Testis (tissue), 3 donors: ENCODE measurements around the gene ME2. TPM values are rescaled to one million over a fixed set of nuclear protein-coding genes. Genes with fewer than 3 reads are reported as not detected.
"Not testable (repeated sequence)": the region's sequence is repeated elsewhere in the genome, so short reads cannot be mapped to it uniquely, and the experiment has no call there.

Experiments used
- DNase-seq: peaks from one replicate; pipeline ENCODE4 v3.0.0-alpha.2; 2019
- H3K27ac ChIP-seq, 2 donors: fragments of 200-600 bp; sonication (generic); one replicate each; pipeline ENCODE4 v1.5.1; 2019
- H3K27me3 ChIP-seq: fragments of 200-600 bp; sonication (generic); one replicate; pipeline ENCODE4 v1.5.1; 2019
- H3K36me3 ChIP-seq: fragments of 200-600 bp; sonication (generic); one replicate; pipeline ENCODE4 v1.5.1; 2017; ENCODE audit warnings: low read depth; ENCODE audit errors: missing control alignments
- H3K4me1 ChIP-seq: fragments of 200-600 bp; sonication (generic); one replicate; pipeline ENCODE4 v1.5.1; 2019
- H3K4me3 ChIP-seq, 2 donors: fragments of 200-600 bp; sonication (generic); one replicate each; pipeline ENCODE4 v1.5.1; 2017 to 2019
- H3K9me3 ChIP-seq: fragments of 200-600 bp; sonication (generic); one replicate; pipeline ENCODE4 v1.5.1; 2017
- CTCF ChIP-seq, 3 experiments: fragments of 450-650 bp in 2 of 3; fragments of 200-600 bp in 1 of 3; sonication (generic) in 1 of 3; IDR thresholded peaks; one replicate each; pipeline ENCODE4 v1.5.1; 2016 to 2019; ENCODE audit warnings: antibody characterized with exemption in 3 of 3, mild to moderate bottlenecking in 2 of 3, moderate library complexity in 1 of 3
- POLR2A ChIP-seq: fragments of 450-650 bp; IDR thresholded peaks from one replicate; pipeline ENCODE4 v1.6.1; 2017; ENCODE audit warnings: antibody characterized with exemption, mild to moderate bottlenecking, moderate library complexity
- WGBS, 2 donors: methylation state at CpG; one replicate each; pipeline ENCODE4 v1.1.5; 2018; 5-methylcytosine and 5-hydroxymethylcytosine counted together
- intact Hi-C: fragments of 100-400 bp; cut with DNase I; formaldehyde crosslinking; loops from one replicate; pipeline ENCODE4 v1.15.1; 2023; ENCODE audit warnings: low total_unique reads
- polyA plus RNA-seq: library from polyadenylated mRNA; stranded (reverse); fragments of 350-450 nt; fragmentation: Illumina TruSeq; extraction: RNeasy Lipid Tissue Mini Kit (QIAGEN cat#74804); gene quantifications from one replicate; pipeline ENCODE4 v1.2.3, GENCODE V29; 2014; ENCODE audit warnings: low read depth, low replicate concordance; ENCODE audit not compliant: insufficient read depth
- total RNA-seq, 2 donors: library from RNA; depleted of rRNA; stranded (reverse); fragments of >200 nt; gene quantifications; one replicate each; pipeline ENCODE4 v1.2.3, GENCODE V29; 2016

ME2 gene
- total and polyA plus RNA-seq, 3 donors from 2014 or later = 49.2 to 101 (median 72.0) TPM

- 95 to 96% methylated on average over 3 of the region's 3 CpGs for WGBS, 2 donors
- intact Hi-C loops = no loop called here
- Histone ChIP-seq H3K9me3 (no peaks in the 10 kb centered on the region), H3K4me3 (no peak overlapping the region), H3K27me3 (no peaks in the 10 kb centered on the region), H3K27ac (no peak overlapping the region), H3K4me1 (no peaks in the 10 kb centered on the region), H3K36me3 (no peaks in the 10 kb centered on the region)
- TF ChIP-seq CTCF (IDR thresholded peaks at IDR 0.05) = no peak
- no peak for TF ChIP-seq POLR2A
- DNase-seq = no peak
Measured at GRCh38 chr18:50982802-50983179, 103.9 kb downstream of the ME2 start.

- TF ChIP-seq POLR2A = no peak
- no peaks in the 10 kb centered on the region for H3K27me3 ChIP-seq
- no peaks in the 10 kb centered on the region for H3K9me3 ChIP-seq
- intact Hi-C loops = no loop called here
- H3K4me1 ChIP-seq = no peaks in the 10 kb centered on the region
- H3K36me3 ChIP-seq = no peaks in the 10 kb centered on the region
- H3K4me3 ChIP-seq = no peak overlapping the region
- H3K27ac ChIP-seq = no peak overlapping the region
- DNase-seq = no peak
- 91 to 93% methylated on average over 2 of the region's 2 CpGs for WGBS, 2 donors
Measured at GRCh38 chr18:50986360-50987087, 107.6 kb downstream of the ME2 start.

GRCh38 chr18:50987261-50987660 lies 108.3 kb downstream of the ME2 start:
- no peak for TF ChIP-seq POLR2A
- TF ChIP-seq CTCF (IDR thresholded peaks at IDR 0.05) = no peak
- 44 to 60% methylated on average over 2 of the region's 2 CpGs for WGBS, 2 donors

GRCh38 chr18:50989711-50990110 lies 110.8 kb downstream of the ME2 start:
- H3K4me3 ChIP-seq = no peak overlapping the region
- WGBS, 2 donors = 91 to 93% methylated on average over 3 of the region's 3 CpGs
- no peaks in the 10 kb centered on the region for H3K36me3 ChIP-seq
- TF ChIP-seq POLR2A = no peak
- no peak for TF ChIP-seq CTCF (IDR thresholded peaks at IDR 0.05)
- H3K27me3 ChIP-seq = no peaks in the 10 kb centered on the region
- intact Hi-C loops = no loop called here
- H3K9me3 ChIP-seq = no peaks in the 10 kb centered on the region
- no peaks in the 10 kb centered on the region for H3K4me1 ChIP-seq
- no peak overlapping the region for H3K27ac ChIP-seq
- no peak for DNase-seq

More at GRCh38 chr18:50987261-50987660, 108.3 kb downstream of the ME2 start:
- no peak overlapping the region for H3K4me3 ChIP-seq
- H3K36me3 ChIP-seq = no peaks in the 10 kb centered on the region
- H3K27ac ChIP-seq = no peak overlapping the region
- DNase-seq = no peak
- no peaks in the 10 kb centered on the region for H3K27me3 ChIP-seq
- H3K9me3 ChIP-seq = no peaks in the 10 kb centered on the region
- no peaks in the 10 kb centered on the region for H3K4me1 ChIP-seq
- intact Hi-C loops = no loop called here

GRCh38 chr18:50992351-50992762 lies 113.4 kb downstream of the ME2 start:
- Histone ChIP-seq H3K4me3 (no peak overlapping the region), H3K27me3 (no peaks in the 10 kb centered on the region), H3K36me3 (no peaks in the 10 kb centered on the region), H3K27ac (no peak overlapping the region), H3K9me3 (no peaks in the 10 kb centered on the region), H3K4me1 (no peaks in the 10 kb centered on the region)
- intact Hi-C loops = no loop called here
- no peak for TF ChIP-seq POLR2A
- 58 to 66% methylated on average over 3 of the region's 3 CpGs for WGBS, 2 donors
- DNase-seq = no peak

- intact Hi-C loops = no loop called here
- Histone ChIP-seq H3K9me3 (no peaks in the 10 kb centered on the region), H3K4me3 (no peak overlapping the region), H3K36me3 (no peaks in the 10 kb centered on the region), H3K27me3 (no peaks in the 10 kb centered on the region), H3K4me1 (no peaks in the 10 kb centered on the region), H3K27ac (no peak overlapping the region)
- WGBS, 2 donors = 77 to 87% methylated on average over 2 of the region's 2 CpGs
- TF ChIP-seq POLR2A (no peak), CTCF (IDR thresholded peaks at IDR 0.05) (no peak)
- no peak for DNase-seq
Measured at GRCh38 chr18:50994031-50994430, 115.1 kb downstream of the ME2 start.

GRCh38 chr18:51003174-51003573 lies 124.3 kb downstream of the ME2 start:
- WGBS, 2 donors = 93 to 94% methylated on average over 2 of the region's 2 CpGs

More at GRCh38 chr18:51003174-51003573, 124.3 kb downstream of the ME2 start:
- H3K27ac ChIP-seq, DNase-seq, H3K4me3 ChIP-seq, H3K9me3 ChIP-seq, H3K36me3 ChIP-seq, H3K27me3 ChIP-seq, intact Hi-C loops, H3K4me1 ChIP-seq: not testable (repeated sequence)
